HG02588 (cell line): ENCODE data around the gene CXCL17.
"Not testable (repeated sequence)": the region's sequence is repeated elsewhere in the genome, so short reads cannot be mapped to it uniquely, and the experiment has no call there.

ENCODE experiments used
- ATAC-seq: cut with Tn5 transposase; IDR thresholded peaks from one replicate; pipeline ENCODE4 v1.9.1; 2021; ENCODE audit warnings: mild to moderate bottlenecking, moderate library complexity; ENCODE audit not compliant: unreplicated experiment

The CXCL17 gene, protein sequence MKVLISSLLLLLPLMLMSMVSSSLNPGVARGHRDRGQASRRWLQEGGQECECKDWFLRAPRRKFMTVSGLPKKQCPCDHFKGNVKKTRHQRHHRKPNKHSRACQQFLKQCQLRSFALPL

DNA sequence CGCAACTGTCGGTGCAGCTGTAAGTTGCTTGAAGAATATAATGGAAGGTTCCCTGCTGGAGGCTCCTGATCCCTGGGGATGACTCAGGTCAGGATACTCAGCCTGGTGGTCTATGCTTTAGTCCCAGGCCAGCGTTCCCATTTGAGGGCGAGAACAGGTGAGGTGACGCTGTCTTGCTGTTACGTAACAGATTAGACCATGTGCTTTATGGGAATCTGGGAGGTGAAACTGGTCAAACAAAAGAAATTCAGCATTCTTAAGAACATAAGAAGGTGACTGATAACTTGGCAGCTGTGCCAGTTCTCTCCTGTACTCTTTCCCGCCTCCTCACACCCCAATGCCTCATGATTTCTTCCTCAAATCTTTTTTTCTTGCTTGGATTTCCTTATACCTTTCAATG is at the start of gene CXCL17:
CXCL17 (minus strand) TSS at position 114 of the 400 bp plus-strand sequence. CDS start 114 bp downstream, outside the sequence.
- no peak for ATAC-seq

DNA sequence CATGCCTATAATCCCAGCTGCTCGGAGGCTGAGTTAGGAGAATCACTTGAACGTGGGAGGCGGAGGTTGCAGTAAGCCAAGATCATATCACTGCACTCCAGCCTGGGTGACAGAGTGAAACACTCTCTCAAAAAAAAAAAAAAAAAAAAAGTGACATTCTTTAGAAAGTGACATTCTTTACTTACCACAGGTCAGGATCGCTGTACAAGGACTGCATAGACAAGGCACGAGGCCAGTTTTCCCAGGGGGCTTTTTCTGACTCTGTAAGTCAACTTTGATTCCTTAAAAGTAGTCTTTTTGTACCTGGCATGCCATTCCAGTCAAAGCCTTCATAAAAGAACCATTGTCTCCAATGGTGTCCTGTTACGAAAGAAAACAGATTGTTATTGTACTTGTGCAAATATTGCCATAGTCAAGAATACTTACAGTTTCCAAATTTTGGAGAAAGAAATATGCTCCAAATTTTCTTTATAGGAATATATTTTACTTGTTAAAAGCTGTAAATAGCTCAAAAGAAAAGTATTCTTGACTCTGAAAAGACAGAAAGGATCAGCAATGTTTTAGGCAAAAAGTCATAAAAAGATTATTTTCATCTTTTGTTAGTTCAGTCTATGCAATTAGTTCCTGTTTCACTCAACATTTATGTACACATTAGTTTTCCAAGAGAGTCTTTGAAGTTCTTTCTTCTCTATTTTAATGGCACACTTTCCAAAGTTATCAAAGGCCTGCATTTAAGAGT is 46.2 kb upstream of the CXCL17 start:
- ATAC-seq = no peak

DNA sequence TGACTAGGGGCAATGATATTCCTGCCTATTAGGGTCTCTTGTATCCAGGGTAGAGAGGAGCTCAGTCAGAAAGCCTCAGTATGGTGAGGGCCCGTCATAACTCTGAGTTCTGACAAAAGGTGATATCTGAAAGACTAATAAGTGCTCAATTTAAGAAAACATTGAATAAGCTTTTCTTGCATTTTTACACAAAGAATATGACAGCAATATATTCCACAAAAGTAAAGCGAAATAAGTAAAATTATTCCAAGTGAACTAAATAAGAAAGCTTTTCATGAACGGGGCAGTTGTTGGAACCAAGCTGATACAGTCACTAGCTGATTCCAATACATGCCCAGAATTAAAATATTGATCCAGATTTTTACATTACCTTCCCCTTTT is 45.0 kb upstream of the CXCL17 start:
- ATAC-seq = no peak

DNA sequence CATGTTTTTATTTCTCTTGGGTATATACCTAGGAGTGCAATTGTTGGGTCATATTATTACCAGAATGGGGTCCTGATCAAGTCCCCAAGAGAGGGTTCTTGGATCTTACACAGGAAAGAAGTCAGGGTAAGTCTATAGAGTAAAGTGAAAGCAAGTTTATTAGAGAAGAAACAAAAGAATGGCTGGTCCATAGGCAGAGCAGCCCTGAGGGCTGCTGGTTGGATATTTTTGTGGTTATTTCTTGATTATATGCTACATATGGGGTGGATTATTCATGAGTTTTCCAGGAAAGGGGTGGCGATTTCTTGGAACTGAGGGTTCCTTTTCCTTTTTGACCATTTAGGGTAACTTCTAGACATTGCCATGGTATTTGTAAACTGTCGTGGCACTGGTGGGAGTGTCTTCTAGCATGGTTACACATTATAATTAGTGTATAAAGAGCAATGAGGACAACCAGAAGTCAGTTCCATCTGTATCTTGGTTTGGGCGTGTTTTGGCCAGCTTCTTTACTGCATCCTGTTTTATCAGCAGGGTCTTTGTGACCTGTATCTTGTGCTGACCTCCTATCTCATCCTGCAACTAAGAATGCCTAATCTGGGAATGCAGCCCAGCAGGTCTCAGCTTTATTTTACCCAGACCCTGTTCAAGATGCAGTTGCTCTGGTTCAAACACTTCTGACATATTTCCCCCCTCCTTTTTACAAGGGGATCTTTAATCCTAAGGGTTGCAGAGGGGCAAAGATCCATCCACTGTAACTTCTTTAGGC is 44.5 kb upstream of the CXCL17 start:
- ATAC-seq = no peak

DNA sequence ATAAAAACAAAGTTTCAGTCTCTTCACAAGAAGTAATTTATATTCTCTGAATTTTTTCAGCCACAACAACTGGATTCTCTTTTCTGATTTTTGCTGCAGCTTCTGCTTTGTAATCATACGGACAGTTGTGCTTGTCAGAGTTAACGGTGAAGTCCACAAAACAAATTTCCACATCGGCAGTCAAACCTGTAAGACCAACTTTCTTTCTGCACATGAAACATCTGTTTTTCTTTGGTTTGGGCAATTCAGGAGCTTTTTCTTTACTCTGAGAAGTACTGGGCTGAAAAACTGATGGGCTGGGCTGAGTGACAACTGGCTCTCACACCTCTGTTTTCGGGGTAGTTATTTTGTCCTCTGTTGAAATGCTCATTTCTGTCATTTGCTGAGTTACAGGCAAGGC is 42.3 kb upstream of the CXCL17 start:
- ATAC-seq = not testable (repeated sequence)

DNA sequence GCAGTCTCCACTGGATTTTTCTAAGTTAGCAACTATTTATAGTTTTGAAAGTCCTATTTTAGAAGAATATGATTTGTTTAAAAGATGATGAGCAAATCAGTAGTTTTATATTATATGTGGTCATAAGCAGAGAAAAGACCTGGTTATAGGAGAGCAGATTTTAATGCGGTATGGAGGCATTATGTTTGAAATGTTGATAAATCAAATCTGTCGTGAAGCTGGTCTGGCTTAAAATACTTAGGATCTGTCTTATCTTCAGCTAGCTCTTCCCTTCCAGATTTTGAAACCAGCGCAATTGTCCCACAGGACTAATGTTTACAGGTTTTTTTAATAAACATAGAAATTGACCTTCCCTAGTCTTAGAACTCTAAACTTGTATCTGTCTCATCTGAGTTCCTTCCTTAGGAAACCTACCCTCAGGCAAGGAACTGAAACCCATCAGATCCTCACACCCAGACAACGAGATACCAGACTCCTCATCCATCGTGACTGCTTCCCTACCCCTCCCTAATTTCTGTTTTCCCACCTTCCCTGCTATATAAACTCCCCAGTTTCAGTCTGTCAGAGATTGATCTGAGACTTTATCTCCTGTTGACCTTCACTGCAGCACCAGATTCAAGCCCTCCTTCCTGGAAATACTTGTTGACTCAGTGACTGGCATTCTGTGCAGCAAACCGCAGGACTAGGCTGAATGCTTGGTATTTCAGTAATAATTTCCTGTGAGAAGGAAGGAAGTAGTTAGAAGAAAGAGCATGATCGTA is 37.8 kb upstream of the CXCL17 start:
- no peak for ATAC-seq

DNA sequence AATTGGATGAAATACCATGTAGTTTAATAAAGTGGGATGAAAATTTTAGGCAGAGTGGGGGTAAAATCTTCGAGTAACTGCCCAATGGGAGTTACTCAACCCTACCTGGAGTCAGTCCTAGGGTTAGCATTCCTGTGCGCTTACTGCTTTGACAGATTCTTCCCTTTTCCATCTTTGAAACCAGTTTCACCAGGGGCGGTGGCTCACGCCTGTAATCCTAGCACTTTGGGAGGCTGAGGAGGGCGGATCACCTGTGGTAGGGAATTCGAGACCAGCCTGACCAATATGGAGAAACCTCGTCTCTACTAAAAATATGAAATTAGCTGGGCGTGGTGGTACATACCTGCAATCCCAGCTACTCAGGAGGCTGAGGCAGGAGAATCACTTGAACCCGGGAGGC is 37.0 kb upstream of the CXCL17 start:
- ATAC-seq = no peak

DNA sequence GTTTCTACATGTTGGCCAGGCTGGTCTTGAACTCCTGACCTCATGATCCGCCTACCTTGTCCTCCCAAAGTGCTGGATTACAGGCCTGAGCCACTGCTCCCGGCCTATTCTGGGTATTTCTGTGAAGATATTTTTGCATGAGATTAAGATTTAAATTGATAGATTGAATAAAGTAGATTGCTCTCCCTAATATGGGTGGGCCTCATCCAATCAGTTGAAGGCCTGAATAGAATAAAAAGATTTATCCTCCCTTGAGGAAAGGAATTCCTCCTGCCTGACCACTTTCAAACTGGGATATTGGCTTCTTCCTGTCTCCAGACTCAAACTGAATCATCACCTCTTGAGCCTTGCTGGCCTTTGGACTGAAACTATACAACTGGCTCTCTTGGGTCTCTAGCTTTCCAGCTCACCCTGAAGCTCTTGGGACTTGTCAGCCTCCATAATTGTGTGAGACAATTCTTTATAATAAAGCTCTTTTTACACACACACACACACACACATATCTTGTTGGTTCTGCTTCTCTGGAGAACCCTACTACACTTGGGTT is 36.1 kb upstream of the CXCL17 start:
- no peak for ATAC-seq

DNA sequence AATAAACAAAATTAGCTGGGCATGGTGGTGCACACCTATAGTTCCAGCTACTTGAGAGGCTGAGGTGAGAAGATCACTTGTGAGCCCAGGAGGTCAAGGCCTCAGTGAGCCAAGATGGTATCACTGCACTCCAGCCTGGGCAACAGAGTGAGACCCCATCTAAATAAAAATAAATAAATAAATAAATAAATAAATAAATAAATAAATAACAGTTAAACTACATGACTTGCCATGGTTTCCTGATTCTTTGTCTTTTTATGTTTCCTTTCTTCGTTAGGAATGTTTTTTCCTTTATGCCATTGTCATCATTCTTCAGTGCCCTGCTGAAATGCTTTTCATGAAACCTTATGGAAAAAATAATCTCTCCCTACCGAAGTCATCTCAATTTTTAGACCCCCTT is 35.2 kb upstream of the CXCL17 start:
- ATAC-seq = no peak

DNA sequence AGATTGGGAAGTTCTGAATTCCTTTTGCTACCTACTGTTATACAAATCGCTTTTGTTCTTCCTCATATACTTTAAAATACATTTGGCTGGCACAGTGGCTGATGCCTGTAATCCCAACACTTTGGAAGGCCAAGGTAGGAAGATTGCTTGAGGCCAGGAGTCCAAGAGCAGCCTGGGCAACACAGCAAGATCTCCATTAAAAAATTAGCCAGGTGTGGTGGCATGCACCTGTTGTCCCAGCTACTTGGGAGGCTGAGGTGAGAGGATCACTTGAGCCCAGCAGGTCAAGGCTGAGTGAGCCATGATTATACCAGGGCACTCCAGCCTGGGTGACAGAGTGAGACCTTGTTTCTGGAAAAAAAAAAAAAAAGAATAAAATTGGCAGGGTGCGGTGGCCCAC is 34.4 kb upstream of the CXCL17 start:
- ATAC-seq = no peak

DNA sequence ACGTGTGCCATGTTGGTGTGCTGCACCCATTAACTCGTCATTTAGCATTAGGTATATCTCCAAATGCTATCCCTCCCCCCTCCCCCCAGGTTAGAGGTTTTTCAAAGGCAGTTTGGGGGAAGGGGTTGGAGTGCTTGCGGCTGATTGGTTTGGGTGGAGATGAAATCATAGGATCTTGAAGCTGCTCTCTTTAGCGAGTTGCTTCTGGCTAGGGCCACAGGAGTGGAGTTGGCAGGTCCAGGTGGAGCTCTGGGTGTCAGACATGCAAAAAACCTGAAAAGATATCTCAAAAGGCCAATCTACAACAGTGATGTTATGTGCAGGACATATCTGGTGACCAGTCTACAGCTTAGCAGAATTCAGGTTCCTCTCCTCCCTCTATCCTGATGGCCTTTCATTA is 32.6 kb upstream of the CXCL17 start:
- no peak for ATAC-seq

DNA sequence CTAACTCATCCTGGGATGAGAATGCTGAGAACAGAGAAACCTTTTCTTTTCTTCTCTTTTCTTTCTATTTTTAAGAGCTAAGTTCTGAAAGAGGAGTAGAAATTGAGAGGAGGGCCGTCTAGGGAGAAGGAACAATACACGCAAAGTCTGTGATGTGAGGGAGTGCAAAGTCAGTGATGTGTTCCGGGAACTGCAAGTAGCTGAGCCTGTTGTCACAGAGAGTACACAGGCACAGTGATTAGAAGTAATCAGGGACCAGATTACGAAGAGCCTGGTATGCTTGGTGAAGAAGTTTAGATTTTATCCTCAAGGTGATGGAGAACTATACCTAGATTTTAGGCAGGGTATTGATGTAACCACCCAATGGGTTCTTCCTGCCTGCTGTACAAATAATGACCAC is 32.0 kb upstream of the CXCL17 start:
- ATAC-seq = no peak

DNA sequence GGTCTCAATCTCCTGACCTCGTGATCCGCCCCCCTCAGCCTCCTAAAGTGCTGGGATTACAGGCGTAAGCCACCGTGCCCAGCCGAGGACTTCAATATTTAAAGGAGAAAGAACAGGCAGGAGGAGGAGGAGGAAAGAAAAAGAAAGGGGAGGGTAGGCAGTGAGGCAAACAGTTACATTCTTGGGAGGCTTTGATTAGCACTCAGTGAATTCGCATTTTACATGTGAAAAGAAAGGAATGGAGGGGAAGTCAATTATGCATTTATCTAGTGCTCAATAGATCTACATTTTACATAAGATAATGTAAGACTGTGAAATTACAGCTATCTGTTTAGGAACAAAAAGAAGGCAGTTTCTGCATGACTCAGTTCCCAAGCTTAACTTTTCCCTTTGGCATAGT is 30.9 kb upstream of the CXCL17 start:
- ATAC-seq = no peak

DNA sequence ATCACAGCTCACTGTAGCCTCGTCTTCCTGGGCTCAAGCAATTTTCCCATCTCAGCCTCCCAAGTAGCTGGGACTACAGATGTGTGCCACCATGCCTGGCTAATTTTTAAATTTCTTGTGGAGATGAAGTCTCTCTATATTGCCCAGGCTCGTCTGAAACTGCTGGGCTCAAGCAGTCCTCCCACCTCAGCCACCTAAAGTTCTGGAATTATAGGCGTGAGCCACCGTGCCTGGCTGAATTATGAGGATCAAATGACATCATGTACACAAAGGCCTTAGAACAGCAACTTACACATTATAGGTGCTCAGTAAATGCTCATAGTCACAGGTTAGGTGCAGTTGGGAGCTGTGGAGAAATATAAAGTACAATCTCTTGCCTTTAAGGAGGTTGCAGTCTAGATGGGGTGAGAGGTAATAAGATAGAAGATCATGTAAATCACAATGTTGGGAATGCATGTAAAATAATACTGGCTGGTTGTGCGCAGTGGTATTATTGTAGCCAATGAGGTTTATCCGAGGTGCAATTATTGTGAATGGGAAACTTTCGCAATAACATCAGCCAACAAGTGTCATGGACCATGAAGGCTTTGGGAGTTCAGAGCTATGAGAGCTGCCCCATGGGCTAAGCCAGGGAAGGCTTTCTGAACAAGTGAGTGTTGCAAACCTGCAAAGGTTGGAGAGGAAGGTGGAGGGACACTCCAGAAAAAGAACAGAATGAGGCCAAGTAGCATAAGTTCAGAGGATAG is 29.8 kb upstream of the CXCL17 start:
- no peak for ATAC-seq

DNA sequence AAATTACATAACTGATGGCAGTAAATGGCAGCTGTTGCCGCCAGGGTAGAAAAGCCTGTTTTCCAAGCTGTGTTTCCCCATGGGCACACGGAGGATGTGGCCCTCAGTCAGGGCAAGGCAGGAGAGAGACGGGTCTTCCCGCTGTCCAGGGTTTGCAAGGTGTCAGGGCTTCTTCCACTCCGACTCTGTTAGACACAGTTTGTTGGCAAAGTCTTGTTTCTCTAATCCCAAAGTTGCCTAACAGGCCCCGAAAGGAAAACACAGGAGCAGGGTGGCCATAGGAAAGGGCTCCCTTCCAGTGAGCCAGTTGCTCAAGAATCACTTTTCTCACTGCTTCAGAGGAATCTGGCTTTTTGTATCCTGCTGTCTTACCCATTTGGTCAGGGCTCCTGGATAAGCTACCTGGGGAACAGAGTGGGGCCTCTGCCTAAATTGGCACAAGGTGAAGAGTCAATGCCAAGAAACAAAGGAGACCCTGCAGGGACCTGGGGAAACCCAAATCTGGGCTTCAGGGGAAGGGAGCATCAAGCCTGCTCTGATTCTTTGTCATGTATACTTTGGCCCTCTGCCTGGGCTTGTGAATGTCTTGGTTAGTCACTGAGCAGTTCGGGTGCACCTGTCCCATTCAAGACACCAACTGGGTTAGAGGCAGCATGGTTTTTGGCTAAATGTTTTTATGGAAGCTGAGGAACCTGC is 29.0 kb upstream of the CXCL17 start:
- no peak for ATAC-seq

DNA sequence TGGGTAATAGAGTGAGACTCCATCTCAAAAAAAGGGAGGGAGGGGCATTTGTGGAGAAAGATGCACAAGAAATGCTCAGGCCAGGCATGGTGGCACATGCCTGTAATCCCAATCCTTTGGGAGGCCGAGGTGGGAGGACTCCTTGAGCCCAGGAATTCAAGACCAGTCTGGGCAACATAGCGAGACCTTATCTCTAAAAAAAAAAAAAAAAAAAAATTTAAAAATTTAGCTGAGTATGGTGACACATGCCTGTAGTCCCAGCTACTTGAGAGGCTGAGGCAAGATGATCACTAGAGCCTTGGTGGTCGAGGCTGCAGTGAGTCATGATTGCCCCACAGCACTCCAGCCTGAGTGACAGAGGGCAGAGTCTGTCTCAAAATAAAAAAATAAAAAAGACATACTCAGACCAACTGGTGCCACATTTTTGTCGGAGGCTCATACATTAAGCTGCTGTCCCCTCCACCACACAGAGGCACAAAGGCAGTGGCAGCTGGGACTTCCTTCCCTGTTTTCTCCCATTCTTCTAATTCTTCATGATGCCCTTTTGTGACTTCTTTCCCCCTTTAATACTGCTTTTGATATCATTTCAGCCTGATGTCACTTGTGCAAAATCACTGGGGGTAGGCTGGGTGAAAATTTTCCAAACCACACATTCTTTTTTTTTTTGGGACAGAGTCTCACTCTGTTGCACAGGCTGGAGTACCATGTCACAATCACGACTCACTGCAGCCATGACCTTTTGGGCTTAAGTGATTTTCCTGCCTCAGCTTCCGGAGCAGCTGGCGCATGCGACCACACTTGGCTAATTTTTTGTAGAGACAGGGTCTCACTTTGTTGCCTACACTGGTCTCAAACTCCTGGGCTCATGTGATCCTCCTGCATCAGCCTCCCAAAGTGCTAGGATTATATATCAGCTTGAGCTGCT is 26.8 kb upstream of the CXCL17 start:
- no peak for ATAC-seq

DNA sequence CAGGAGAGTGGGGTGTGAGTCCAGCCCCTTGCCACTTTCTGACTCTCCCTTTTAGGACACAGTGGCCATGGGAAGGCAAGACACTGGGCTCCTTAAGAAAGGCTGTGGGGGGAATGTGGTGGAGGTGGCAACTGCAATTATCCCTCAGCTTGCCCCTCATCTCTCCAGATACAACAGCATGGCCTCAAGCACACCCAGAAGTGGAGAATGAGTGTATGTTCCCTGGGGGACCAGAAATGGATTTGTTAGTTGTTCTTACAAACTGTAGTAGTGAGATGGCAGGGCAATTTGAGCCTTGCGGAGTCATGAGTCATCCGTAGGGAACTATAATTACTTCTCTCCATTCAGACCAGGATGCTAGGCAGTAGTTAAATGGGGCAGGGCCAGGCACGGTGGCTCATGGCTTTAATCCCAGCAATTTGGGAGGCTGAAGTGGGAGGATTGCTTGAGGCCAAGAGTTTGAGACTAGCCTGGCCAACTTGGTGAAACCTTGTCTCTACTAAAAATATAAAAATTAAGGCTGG is 25.6 kb upstream of the CXCL17 start:
- ATAC-seq = no peak

DNA sequence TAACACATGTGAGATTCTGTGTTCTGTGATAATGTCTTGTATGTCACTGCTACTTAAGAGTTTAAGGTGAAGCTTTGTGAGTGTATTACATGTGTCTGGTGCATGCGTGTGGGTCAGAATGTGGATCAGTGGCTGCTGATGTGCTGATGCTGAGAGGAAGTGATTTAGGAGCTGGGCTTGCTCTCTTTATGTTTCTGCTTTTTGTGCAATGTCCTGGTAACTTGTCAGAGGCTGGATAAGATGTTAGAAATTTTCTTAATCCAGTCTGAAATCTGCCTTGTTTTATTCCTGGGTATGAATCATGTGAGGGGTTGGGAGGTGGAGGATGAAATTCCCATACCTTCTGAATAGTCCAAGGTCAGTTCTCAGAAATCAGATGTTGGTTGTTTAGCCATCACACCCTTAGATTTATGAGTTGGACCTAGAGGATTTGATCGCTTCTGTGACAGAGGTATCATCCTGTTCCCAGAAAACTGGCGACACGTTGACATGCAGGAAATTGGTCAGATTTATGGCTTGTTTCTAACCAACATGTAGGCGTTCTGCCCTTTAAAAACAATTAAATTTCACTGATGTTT is 24.5 kb upstream of the CXCL17 start:
- ATAC-seq = no peak
